HG03469 (cell line): ENCODE data around the gene PLEK.
A peak's percentile ranks its signal among the peaks of the same experiment; 100 is the strongest.

Experiments
- ATAC-seq: cut with Tn5 transposase; IDR thresholded peaks from one replicate; pipeline ENCODE4 v1.9.1; 2021; ENCODE audit warnings: mild to moderate bottlenecking, moderate library complexity, moderate number of reproducible peaks; ENCODE audit not compliant: unreplicated experiment

Gene PLEK

GRCh38 chr2:68414452-68414851 lies 49.4 kb downstream of the PLEK start:
- no peak for ATAC-seq

GRCh38 chr2:68414876-68415275 lies 49.8 kb downstream of the PLEK start:
- no peak for ATAC-seq

DNA sequence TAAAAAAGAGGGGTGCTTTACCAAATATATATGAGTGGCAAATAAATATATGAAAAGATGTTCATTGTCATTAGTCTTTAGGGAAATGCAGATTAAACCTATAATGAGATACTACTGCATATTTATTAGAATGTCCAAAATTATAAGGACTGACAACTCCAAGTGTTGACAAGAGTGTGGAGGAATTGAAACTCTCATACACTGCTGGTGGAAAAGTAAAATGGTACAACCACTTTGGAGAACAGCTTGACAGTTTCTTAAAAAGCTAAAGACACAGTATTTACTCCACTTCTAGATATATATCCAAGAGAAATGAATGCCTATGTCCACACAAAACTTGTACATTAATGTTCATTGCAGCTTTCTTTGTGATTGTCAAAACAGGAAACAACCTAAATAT lies 50.4 kb downstream of the PLEK start:
- no peak for ATAC-seq

GRCh38 chr2:68416081-68416675 lies 51.1 kb downstream of the PLEK start:
- no peak for ATAC-seq

- ATAC-seq: peak; percentile 53
Observed at GRCh38 chr2:68417926-68418325, 52.8 kb downstream of the PLEK start.

DNA sequence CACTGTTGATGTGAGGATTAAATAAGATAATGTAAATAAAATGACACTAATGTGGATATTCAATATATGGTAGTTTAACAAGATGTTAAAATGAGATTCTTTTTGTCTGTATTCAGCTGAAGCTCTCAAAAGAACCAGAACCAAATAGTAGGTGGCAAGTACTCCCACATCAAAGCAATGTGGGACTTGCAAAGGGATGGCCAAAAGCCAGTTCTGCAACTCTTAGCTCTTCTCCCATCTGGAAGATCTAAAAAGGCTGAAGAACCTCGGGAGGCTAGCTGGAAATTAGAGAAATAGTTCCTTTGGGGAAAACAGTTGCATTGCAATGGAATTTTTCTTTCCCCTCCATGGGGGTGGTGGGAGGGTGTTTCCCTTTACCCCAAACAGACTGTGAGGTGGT lies 53.3 kb downstream of the PLEK start:
- ATAC-seq: no peak

GRCh38 chr2:68418855-68419254 lies 53.8 kb downstream of the PLEK start:
- ATAC-seq: no peak

DNA sequence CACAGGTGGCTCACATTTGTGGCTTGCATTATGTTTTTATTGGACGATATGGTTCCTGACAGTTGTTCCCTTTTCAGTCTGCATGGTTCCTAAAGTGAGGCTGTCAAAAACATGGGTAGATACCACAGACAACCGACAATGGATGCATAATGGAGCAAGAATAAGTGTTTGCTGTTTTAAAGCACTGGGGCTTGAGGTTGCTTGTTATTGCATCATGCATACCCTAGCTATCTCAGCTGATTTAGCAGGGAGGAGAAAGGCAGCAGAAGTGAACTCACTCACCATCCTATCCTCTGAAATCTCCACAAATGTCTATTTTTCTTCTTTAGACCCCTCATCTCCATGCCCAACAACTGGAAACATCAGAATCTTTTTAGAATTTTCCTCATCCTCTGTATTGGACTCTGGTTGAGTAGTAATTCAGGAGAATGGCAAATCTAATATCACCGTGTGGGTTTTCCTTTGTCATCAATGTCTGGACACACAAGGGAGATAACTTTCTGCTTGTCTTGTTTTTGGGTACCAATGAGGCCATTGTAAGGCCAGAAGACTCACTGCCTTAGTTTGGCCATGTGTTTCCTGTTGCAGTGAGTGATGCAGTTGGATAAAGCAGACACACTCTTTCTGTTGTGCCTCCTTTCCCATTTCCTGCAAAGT lies 55.3 kb downstream of the PLEK start:
- ATAC-seq: no peak

DNA sequence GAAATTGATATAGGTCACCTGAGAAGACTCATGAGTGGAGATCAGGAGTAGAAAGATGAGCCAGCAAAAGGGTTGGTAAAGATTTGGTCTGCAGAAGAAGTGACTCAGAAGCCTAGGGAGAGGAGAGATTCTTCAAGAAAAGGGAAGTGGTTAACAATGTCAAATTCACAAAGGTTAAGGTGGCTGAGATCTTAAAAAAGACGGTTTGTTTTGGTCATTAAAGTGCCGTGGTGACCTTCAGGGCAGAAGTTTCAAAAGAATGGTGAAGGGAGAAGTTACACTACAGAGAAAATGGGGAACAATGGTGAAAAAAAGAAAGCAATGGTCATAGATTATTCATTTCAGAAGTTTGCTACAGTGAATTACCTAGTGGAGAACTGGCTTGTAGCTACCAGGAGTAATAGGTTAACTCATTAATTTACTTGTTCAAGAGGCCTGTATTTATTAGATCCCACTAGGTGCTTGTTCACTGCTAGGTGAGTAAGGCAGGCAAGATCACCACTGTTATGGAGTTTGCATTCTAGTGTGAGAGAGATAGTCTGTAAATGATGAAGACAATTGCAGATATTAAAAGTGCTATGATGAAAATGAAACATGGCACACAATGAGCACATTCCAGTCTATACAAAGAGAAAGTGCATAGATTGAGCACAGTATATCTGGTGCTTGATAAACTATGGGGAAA lies 59.0 kb downstream of the PLEK start:
- ATAC-seq: peak; percentile 78

- no peak for ATAC-seq
Observed at GRCh38 chr2:68425503-68425902, 60.4 kb downstream of the PLEK start.

- no peak for ATAC-seq
Observed at GRCh38 chr2:68426446-68426845, 61.4 kb downstream of the PLEK start.

DNA sequence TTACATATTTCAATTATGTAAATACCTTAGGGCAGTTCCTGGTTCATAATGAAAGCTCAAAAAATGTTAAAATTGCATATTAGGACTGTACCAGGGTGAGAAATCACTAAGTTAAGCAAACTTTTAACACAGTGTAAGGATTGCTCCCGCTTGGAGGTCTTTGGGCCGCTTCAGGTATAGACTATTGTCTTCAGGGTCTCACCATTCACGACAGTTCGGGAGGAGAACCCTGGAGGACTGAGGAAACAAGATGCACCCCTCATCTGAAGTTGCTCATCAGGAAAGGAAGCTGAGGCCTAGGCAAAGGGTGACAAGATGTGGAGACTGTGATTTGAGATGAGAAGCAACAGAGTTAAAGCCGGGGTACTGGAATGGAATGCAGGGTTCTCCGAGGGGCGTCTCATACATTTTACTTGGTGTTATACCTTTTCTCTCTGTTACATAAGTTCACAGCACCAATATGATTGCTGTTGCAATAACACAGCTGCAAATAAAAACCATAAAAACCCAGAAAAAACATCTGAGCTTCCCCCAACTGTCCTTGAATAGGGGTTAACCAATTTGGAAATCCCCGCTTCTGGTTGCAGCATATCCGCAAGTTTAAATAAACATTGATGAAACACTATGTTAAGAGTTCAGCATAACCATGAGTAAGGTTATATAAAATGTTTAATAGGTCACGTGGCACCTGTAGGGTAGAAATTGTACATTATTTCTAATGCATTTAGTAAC lies 61.9 kb downstream of the PLEK start:
- no peak for ATAC-seq

DNA sequence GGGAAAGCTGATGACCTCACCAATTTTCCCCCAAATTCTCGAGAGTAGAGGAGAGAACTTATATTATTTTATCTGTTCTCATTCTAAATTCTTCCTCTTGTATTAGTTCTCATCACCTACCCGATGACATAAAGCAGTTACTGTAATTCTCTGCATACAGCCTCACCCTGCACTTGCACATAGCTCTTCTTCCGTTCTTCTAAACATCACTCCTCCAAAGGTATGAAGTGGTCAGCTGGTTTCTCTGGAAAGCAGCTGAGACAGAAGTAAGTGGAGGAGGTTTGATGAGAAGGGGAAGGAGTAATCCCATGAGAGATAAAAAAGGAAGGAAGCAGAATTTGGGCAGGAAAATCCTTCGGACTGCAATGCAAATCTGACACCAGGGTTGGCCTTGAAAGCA lies 63.0 kb downstream of the PLEK start:
- ATAC-seq: no peak

DNA sequence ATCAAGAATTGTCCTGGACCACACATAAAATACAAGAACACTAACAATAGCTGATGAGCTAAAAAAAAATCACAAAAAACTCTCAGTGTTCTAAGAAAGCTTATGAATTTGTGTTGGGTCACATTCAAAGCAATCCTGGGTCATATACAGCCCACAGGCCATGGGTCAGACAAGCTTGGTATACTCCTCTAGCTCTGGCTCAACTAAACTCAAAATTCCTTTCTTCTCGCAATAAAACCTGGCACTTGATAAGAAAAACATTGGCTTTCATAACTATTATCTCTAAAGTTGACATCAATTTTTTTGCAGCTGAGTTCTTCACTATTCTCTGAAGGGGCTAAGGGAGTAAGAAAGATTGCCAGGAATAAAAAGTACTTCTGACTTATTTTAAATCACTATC lies 63.7 kb downstream of the PLEK start:
- ATAC-seq: no peak

DNA sequence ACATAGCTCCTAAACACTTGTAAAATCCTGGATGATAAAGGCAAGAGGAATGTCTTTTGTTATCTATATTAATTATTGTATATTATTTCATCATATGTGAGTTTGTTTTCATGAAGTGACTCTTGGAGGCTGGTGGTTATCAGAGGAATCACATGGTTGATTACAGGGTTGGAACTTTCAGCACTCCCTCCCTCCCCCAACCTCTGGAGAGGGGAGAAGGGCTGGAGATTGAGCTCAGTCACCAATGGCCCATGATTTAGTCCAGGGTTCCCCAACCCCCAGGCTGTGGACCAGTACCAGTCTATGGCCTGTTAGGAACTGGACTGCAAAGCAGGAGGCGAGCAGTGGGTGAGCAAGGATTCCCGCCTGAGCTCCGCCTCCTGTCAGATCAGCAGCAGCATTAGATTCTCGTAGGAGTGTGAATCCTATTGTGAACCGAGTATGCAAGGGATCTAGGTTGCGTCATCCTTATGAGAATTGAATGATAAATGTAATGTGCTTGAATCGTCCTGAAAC lies 64.3 kb downstream of the PLEK start:
- no peak for ATAC-seq

- no peak for ATAC-seq
Observed at GRCh38 chr2:68431316-68431972, 66.4 kb downstream of the PLEK start.

GRCh38 chr2:68432696-68433658 lies 67.9 kb downstream of the PLEK start:
- ATAC-seq: no peak

- ATAC-seq: no peak
Observed at GRCh38 chr2:68434981-68435380, 69.9 kb downstream of the PLEK start.

- no peak for ATAC-seq
Observed at GRCh38 chr2:68435615-68436014, 70.5 kb downstream of the PLEK start.

GRCh38 chr2:68436270-68436669 lies 71.2 kb downstream of the PLEK start:
- no peak for ATAC-seq
